Measurements from ENCODE around the gene MAPRE2.
A peak's percentile ranks its signal among the peaks of the same experiment; 100 is the strongest.

MAPRE2 gene

GRCh38 chr18:35040988-35041814 is at the start of gene MAPRE2:
Gene MAPRE2 (plus strand): TSS chr18:35041413. CDS start chr18:35041540, 127 bp downstream.
- DNase-seq: peak; percentile 93 to 96

DNA sequence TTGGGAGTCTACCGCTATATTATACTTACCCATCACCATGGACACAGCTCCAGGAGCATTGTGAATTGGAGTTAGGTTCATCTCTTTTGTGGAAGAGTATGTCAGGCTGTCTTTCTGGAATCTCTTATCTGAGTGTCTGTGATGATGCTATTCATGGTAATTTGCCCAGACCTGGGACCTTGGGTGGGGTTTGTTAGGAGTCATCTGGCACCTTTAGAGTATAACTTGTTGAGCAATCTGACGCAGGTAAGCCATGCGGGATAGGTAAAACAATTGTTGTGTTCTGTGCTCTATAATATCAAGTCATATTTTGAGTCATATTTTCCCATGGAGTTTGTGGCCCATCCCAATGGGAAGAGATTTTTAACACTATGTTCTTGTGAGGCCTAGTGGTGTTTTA is 49.7 kb upstream of the MAPRE2 start:
- no peak for DNase-seq

DNA sequence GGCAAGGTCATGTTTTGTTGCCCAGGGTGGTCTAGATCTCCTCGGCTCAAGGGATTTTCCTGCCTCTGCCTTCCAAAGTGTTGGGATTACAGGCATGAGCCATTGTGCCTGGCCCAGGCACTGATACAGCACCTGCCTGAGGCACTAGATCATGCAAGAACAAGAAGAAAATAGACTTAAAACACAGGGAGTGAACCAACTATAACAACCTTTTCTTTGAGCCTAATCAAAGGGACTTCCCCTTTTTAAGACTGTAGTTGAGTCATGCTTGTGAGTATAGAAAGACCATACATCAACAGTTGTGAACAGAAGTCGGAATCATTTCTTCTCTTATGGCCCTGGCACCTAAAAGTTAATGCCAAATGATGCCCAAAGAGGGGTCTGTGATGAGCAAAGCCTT is 47.9 kb upstream of the MAPRE2 start:
- DNase-seq: no peak

DNA sequence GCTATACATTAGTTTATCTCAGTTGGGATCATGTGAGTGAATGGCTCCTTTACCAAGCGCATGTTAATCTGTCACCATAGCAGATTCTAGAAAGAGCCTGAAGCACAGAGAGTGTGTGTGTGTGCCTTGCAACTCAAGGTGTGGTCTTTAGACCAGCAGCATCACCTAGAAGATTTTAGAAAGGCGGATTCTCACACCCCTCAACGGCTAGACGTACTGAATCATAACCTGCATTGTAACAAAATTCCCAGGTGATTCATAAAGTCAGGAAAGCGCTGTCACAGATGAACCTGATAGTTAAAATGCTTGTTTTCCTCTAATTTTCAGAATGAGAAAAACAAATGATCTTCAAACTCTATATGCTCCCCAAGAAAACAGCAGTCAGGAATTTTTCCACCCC is 45.5 kb upstream of the MAPRE2 start:
- DNase-seq: no peak

DNA sequence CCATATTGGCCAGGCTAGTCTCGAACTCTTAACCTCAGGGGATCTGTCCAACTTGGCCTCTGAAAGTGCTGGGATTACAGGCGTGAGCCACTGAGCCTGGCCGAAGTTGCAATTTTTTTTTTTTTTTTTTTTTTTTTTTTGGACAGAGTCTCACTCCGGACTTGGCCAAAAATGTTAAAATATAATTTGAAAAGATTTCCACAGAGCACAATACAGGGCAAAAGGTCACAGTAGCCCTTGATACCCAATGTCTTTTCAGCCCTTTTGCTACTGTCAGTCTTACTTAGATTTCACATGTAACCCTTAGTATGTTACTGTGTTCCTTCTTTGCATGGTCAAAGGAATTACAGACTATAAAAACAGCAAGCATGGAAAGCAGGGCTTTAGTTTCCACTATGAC is 42.6 kb upstream of the MAPRE2 start:
- no peak for DNase-seq

DNA sequence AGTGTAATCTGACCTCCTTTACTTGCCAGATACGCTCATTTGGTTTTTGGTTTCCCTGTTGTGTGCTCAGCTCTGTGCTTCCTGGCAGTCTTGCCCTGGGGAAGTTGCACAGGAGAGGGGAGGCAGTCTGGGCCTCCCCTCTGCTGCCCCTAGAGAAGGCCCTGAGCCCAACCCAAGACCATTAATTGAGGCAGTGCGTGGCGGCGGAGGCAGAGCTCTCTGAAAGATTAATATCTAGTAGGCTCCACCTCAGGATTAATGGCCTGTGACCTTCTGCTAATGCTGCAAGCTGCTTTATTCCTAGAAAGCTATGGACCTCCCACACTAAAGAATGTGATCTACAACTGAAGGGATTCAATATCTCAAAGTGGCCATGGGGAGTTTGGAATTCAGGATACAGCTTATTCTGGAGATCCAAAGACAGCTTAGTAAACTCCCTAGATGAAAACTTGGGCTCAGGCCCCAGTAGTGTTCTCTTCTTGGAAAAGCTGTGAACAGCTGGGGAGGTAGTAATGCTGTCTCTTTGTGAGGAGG is 41.4 kb upstream of the MAPRE2 start:
- DNase-seq: no peak

DNA sequence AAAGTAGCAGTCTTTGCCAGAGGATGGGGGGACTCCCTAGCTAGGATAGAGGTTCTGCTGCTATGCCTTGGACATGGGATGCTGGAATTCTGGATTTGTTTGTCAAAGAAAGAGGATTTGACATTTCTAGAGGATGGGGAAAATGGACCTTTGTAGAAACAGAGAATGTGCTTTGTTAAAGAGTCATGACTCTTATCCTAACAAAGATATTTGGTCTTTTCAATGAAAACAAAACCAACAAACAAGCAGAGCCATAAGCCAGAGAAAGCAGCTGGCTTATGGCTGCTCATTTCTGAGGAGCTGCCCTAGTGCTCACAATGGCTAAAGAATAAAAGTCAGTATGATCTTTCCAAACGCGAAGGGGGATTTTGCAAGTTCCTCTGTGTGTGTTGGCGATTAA is 40.8 kb upstream of the MAPRE2 start:
- no peak for DNase-seq

GRCh38 chr18:35002120-35002519 is 39.1 kb upstream of the MAPRE2 start:
- no peak for DNase-seq

DNA sequence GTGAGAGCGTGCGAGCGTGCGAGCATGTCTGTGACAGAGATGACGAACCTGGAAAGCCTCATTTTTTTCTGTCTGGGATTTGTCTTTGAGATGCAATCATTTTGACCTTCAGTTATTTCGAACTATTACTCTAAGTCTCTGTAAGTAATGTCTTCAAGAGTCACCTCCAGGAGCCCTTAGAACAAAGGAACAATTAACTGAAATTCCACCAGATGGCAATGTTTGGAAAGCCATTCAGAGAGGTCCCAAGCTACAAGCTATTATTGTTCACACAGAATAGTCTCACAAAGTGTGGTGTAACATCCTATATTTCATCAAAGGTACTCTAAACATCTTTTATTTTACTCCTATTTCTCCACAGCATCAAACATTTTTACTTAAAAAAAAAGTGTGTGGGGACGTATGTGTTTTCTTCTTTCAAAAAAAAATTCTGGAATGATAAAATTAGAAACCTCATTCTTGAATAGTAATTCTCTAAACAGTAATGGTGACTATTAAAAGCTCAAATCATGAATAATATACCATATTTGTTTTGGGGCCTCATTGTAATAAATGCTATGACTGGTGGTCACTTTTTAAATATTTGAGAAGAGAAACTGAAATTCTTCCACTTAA is 35.1 kb upstream of the MAPRE2 start:
- DNase-seq: peak in 1 of 2 experiments; percentile 55

- DNase-seq: no peak
These were observed 31.1 kb upstream of the MAPRE2 start for GRCh38 chr18:35010156-35010555.

GRCh38 chr18:35010993-35011392 is 30.2 kb upstream of the MAPRE2 start:
- DNase-seq: no peak

GRCh38 chr18:35019933-35020332 is 21.3 kb upstream of the MAPRE2 start:
- no peak for DNase-seq

- DNase-seq: no peak
These were observed 18.7 kb upstream of the MAPRE2 start for GRCh38 chr18:35022426-35023001.

GRCh38 chr18:35024196-35024595 is 17.0 kb upstream of the MAPRE2 start:
- no peak for DNase-seq

DNA sequence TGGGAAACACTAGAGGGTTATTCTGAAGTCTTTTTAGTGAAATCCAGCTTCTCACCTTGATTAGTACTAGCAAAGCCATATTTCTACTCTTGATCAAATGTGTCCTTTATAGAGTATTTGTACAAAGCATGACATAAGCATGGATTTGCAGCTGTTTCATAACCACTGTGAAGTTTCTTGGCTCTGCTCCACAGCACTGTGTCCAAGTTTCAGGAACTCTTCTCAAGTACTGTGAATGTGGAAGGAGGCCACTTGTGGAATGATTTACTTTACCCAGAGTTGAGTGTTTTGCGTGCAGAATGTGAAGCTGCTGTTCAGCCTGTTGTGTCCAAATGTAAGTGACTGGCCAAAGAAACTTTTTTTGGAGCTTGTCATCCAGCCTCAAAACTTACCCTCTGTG is 16.2 kb upstream of the MAPRE2 start:
- DNase-seq: no peak

GRCh38 chr18:35026407-35027061 is 14.7 kb upstream of the MAPRE2 start:
- no peak for DNase-seq

DNA sequence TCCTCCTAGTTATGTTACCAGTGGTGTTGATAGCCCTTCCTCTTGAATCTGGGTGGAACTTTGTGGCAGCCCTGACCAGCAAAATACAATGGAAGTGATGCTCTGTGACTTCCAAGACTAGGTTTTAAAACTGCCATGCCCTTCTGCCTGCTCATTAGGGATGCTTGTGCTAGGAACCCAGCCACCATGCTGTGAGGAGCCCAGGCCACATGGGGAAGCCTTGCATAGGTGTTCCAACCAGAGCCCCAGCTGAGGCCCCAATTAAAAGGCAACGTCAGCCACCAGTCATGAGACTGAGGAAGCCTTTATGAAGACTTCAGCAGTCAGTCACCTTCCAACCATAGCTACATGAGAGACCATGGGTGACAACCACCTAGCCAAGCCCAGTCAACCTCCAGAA is 14.0 kb upstream of the MAPRE2 start:
- DNase-seq: no peak

- DNase-seq: no peak
These were observed 12.7 kb upstream of the MAPRE2 start for GRCh38 chr18:35028536-35028935.

DNA sequence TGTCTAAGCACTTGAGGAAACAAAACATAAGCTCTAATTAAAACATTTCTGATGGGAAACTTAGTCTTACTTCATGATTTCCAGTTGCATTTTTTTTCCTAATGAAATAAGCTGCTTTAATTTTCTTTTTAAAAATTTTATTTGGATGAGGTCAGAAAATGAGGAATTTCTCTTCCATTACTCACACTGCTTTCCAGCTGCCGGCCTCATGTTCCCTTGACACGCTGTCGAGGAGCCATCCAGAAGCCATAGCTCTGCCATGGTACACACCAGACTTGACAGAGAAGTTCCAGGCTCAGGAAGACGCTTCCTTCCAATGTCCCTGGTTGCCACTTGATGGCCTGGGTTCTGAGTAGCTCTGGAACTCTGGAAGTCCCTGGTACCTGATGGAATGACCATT is 12.1 kb upstream of the MAPRE2 start:
- DNase-seq: no peak

- no peak for DNase-seq
These were observed 11.4 kb upstream of the MAPRE2 start for GRCh38 chr18:35029770-35030169.

DNA sequence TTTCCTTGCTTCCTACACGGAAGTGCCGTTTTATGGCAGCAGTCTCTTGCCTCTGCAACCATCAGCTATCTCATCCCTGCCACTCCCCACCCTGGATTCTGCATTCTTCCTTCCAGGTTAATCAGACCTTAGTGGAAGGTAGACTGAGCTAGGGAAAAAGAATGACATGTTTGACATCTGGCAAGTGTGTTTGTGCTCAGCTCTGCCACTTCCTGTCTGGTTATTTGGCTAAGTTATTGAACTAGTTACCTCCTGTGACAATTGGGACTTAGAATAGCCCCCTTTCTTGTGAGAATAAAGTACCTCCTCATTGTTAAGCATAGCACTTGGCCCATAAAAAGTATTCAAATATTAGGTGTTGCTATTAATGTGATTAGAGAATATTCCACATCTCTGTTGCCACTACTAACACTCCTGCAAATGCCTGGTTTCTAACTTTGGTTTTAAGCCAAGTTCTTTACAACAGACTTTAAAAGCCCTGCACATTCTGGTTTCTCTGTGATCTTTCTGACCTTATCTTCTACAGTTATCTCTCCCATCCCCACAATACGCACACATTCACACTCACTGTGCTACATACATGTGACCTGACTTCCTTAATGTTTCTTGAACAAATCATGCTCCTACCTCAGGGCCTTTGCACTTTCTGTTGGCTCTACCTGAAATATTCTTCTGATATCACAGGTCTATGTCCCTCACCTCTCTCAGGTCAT is 10.8 kb upstream of the MAPRE2 start:
- DNase-seq: no peak

DNA sequence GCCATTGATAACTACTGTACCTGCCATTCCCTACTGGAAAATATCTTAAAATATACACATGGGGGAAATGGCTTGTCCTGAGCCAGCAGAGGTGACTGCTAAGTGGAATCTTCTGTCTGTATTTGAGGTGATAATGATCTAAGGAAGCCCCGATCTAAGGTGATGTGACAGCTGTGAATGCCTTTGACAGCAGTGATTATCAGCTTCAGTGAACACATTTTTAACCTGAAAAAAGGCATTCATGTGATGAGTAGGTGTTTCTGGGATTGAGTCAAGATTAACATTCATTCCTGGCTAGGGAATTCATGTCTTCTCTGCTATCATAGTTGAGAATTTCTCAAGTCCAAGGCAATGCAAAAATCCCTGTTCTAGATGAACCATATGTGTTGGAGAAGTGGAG is 9.1 kb upstream of the MAPRE2 start:
- no peak for DNase-seq

GRCh38 chr18:35038029-35038428 is 3.2 kb upstream of the MAPRE2 start:
- no peak for DNase-seq

Measured in NCI-H526 (cell line).